ENCODE data around the gene ETV2.

ETV2 gene

DNA sequence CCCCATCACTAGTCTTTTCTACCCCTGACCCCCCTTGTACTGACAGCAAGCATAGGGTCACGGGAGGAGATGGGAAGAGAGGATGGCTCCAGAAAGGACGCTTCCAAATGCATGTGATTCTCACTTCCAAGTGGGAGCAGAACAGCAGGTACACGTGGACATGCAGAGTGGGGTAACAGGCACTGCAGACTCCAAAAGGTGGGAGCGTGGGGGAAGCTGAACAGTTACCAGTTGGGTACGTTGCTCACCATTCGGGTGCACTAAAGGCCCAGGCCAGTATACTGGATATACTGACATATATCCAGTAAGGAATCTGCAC lies 2.3 kb upstream of the ETV2 start:
- ATAC-seq (ENCODE audit: insufficient read depth, low read depth) (no peak), DNase-seq (no peak)
- Histone ChIP-seq H3K4me2 (ENCODE audit: insufficient read depth, low read length) (no peak overlapping the region), H3K36me3 (ENCODE audit: insufficient read depth, low read length) (peaks cover 39% of the 10 kb centered on the region), H3K79me2 (ENCODE audit: insufficient read depth, low read length) (no peaks in the 10 kb centered on the region), H3K4me3 (ENCODE audit: low read depth in 1 of 2, low read length in 2 of 2) (no peak overlapping the region), H3K9ac (ENCODE audit: low read depth, low read length) (no peak overlapping the region), H4K20me1 (ENCODE audit: insufficient read depth, low read length) (0 out of 2 replicates have a peak, but pooled peaks cover 3% of the 10 kb centered on the region), H3K27ac (ENCODE audit: low read length) (no peak overlapping the region), H3K9me3 (ENCODE audit: insufficient read depth, low read length, severe bottlenecking) (no peaks in the 10 kb centered on the region), H3K27me3 (ENCODE audit: insufficient read depth, low read length, poor library complexity) (no peaks in the 10 kb centered on the region), H3K4me1 (ENCODE audit: insufficient read depth, low read length) (peaks cover 21% of the 10 kb centered on the region), H2AFZ (ENCODE audit: low read depth, low read length) (no peak overlapping the region)
- TF ChIP-seq, protein P1, sequence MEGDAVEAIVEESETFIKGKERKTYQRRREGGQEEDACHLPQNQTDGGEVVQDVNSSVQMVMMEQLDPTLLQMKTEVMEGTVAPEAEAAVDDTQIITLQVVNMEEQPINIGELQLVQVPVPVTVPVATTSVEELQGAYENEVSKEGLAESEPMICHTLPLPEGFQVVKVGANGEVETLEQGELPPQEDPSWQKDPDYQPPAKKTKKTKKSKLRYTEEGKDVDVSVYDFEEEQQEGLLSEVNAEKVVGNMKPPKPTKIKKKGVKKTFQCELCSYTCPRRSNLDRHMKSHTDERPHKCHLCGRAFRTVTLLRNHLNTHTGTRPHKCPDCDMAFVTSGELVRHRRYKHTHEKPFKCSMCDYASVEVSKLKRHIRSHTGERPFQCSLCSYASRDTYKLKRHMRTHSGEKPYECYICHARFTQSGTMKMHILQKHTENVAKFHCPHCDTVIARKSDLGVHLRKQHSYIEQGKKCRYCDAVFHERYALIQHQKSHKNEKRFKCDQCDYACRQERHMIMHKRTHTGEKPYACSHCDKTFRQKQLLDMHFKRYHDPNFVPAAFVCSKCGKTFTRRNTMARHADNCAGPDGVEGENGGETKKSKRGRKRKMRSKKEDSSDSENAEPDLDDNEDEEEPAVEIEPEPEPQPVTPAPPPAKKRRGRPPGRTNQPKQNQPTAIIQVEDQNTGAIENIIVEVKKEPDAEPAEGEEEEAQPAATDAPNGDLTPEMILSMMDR (IDR thresholded peaks at IDR 0.05; ENCODE audit: borderline replicate concordance, extremely low read depth, low read length, poor library complexity, severe bottlenecking): no peak

DNA sequence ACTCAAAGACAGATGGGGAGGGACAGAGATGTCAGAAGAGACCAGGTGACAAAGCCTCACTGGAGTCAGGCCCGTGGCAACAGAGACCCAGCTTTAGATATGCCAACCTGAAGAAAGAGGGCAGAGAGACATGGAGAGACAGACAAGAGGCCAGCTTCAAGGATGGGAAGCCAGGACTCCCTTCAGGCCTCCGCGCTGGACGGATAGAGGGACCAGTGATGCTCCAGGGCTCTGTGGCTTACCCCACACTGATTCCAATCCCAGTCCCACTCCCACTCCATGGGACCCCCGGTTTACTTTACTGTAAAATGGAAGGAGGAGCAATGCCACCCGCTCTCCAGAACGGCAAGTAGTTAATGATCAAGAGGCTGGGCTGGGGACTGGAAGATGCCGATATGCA lies 1.7 kb upstream of the ETV2 start:
- peaks cover 34% of the 10 kb centered on the region for H3K36me3 ChIP-seq (ENCODE audit: insufficient read depth, low read length)
- H3K4me1 ChIP-seq (ENCODE audit: insufficient read depth, low read length): peaks cover 27% of the 10 kb centered on the region
- ATAC-seq (ENCODE audit: insufficient read depth, low read depth) (no peak), DNase-seq (no peak)
- no peaks in the 10 kb centered on the region for H3K27me3 ChIP-seq (ENCODE audit: insufficient read depth, low read length, poor library complexity)
- no peak overlapping the region for H3K4me3 ChIP-seq (ENCODE audit: low read depth in 1 of 2, low read length in 2 of 2)
- TF ChIP-seq, protein P1 (IDR thresholded peaks at IDR 0.05; ENCODE audit: borderline replicate concordance, extremely low read depth, low read length, poor library complexity, severe bottlenecking): no peak
- no peak for TF ChIP-seq EZH2 (IDR thresholded peaks at IDR 0.05; ENCODE audit: borderline replicate concordance, low read depth, low read length, severe bottlenecking)
- no peak overlapping the region for H3K4me2 ChIP-seq (ENCODE audit: insufficient read depth, low read length)
- H3K79me2 ChIP-seq (ENCODE audit: insufficient read depth, low read length): no peaks in the 10 kb centered on the region
- no peak overlapping the region for H3K27ac ChIP-seq (ENCODE audit: low read length)
- 0 out of 2 replicates have a peak, but pooled peaks cover 3% of the 10 kb centered on the region for H4K20me1 ChIP-seq (ENCODE audit: insufficient read depth, low read length)
- no peak overlapping the region for H2AFZ ChIP-seq (ENCODE audit: low read depth, low read length)
- H3K9me3 ChIP-seq (ENCODE audit: insufficient read depth, low read length, severe bottlenecking): no peaks in the 10 kb centered on the region
- H3K9ac ChIP-seq (ENCODE audit: low read depth, low read length): no peak overlapping the region

DNA sequence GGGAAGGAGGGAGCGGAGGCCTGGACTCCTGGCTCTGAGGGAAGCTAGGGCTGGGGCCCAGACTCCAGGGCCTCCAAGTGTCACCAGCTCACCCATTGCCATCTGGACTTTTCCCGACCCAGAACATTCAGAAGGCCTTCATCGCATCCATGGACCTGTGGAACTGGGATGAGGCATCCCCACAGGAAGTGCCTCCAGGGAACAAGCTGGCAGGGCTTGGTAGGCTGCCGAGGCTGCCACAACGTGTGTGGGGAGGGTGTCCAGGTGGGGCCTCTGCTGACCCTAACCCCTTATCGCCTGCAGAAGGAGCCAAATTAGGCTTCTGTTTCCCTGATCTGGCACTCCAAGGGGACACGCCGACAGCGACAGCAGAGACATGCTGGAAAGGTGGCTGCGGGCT lies 767 bp downstream of the ETV2 start:
- Histone ChIP-seq H3K27ac (ENCODE audit: low read length) (no peak overlapping the region), H3K9me3 (ENCODE audit: insufficient read depth, low read length, severe bottlenecking) (no peaks in the 10 kb centered on the region), H3K4me2 (ENCODE audit: insufficient read depth, low read length) (peak overlapping the region; percentile 83), H3K36me3 (ENCODE audit: insufficient read depth, low read length) (peaks cover 10% of the 10 kb centered on the region), H2AFZ (ENCODE audit: low read depth, low read length) (peak overlapping the region; percentile 99; the same call in 1 of the 2 replicates), H3K27me3 (ENCODE audit: insufficient read depth, low read length, poor library complexity) (no peaks in the 10 kb centered on the region), H4K20me1 (ENCODE audit: insufficient read depth, low read length) (0 out of 2 replicates have a peak, but pooled peaks cover 3% of the 10 kb centered on the region), H3K9ac (ENCODE audit: low read depth, low read length) (peak overlapping the region; percentile 69; the same call in 1 of the 2 replicates), H3K4me3 (ENCODE audit: low read depth in 1 of 2, low read length in 2 of 2) (peak overlapping the region in 1 of 2 experiments; percentile 15; a peak in 1 of 4 replicates), H3K4me1 (ENCODE audit: insufficient read depth, low read length) (peaks cover 44% of the 10 kb centered on the region), H3K79me2 (ENCODE audit: insufficient read depth, low read length) (no peaks in the 10 kb centered on the region)
- ATAC-seq (ENCODE audit: insufficient read depth, low read depth): no peak
- no peak for DNase-seq
- TF ChIP-seq, protein P1 (IDR thresholded peaks at IDR 0.05; ENCODE audit: borderline replicate concordance, extremely low read depth, low read length, poor library complexity, severe bottlenecking): no peak

DNA sequence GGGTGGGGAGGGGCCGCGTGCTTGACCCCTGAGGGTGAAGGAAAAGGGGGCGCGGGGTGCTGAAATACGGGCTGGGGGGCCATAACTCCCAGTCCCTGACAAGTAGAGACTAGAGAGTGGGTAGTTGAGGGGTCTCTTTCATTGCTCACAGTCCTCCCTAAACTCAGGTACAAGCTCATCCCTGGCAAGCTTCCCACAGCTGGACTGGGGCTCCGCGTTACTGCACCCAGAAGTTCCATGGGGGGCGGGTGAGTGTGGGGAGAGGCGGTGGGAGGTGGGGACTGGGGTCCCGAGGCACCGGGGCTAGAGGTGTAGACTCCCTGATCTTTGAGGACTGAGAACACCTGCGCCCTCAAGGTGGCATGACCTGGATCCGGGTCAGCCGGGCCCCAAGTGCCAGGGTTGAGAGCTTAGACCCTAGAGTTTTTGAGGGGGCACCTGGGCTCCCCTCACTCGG lies 1.3 kb downstream of the ETV2 start:
- TF ChIP-seq, protein P1 (IDR thresholded peaks at IDR 0.05; ENCODE audit: borderline replicate concordance, extremely low read depth, low read length, poor library complexity, severe bottlenecking): no peak
- TF ChIP-seq EZH2 (IDR thresholded peaks at IDR 0.05; ENCODE audit: borderline replicate concordance, low read depth, low read length, severe bottlenecking): no peak
- H3K9ac ChIP-seq (ENCODE audit: low read depth, low read length): peak overlapping the region; percentile 69
- H3K4me1 ChIP-seq (ENCODE audit: insufficient read depth, low read length): peaks cover 49% of the 10 kb centered on the region
- H3K27me3 ChIP-seq (ENCODE audit: insufficient read depth, low read length, poor library complexity): no peaks in the 10 kb centered on the region
- no peak for ATAC-seq (ENCODE audit: insufficient read depth, low read depth)
- H4K20me1 ChIP-seq (ENCODE audit: insufficient read depth, low read length): 0 out of 2 replicates have a peak, but pooled peaks cover 3% of the 10 kb centered on the region
- DNase-seq: no peak
- no peaks in the 10 kb centered on the region for H3K79me2 ChIP-seq (ENCODE audit: insufficient read depth, low read length)
- H3K27ac ChIP-seq (ENCODE audit: low read length): peak overlapping the region; percentile 92
- peak overlapping the region; percentile 99 for H2AFZ ChIP-seq (ENCODE audit: low read depth, low read length)
- H3K9me3 ChIP-seq (ENCODE audit: insufficient read depth, low read length, severe bottlenecking): no peaks in the 10 kb centered on the region
- peaks cover 5% of the 10 kb centered on the region for H3K36me3 ChIP-seq (ENCODE audit: insufficient read depth, low read length)
- H3K4me3 ChIP-seq (ENCODE audit: low read depth in 1 of 2, low read length in 2 of 2): peak overlapping the region; percentile 42 to 85; a peak in 3 of 4 replicates
- H3K4me2 ChIP-seq (ENCODE audit: insufficient read depth, low read length): peak overlapping the region; percentile 83
